Choroid plexus epithelial cell (primary cell): ENCODE data around the gene GALNT14.
"Not testable (repeated sequence)": the region's sequence is repeated elsewhere in the genome, so short reads cannot be mapped to it uniquely, and the experiment has no call there.

ENCODE experiments used
- DNase-seq: peaks from one replicate; pipeline ENCODE4 v3.0.0-alpha.2; 2010; ENCODE audit warnings: low read depth
- H3K4me3 ChIP-seq: 2 replicates; pipeline ENCODE4 v1.5.1; 2011; ENCODE audit warnings: low read depth, mild to moderate bottlenecking, control low read depth, low read length, moderate library complexity
- TF ChIP-seq, protein P1 (sequence below): conservative IDR thresholded peaks from 2 replicates; pipeline ENCODE4 v1.5.1; 2011; ENCODE audit warnings: low read depth, mild to moderate bottlenecking, control low read depth, inconsistent platforms, low read length, moderate library complexity

GALNT14 gene, protein sequence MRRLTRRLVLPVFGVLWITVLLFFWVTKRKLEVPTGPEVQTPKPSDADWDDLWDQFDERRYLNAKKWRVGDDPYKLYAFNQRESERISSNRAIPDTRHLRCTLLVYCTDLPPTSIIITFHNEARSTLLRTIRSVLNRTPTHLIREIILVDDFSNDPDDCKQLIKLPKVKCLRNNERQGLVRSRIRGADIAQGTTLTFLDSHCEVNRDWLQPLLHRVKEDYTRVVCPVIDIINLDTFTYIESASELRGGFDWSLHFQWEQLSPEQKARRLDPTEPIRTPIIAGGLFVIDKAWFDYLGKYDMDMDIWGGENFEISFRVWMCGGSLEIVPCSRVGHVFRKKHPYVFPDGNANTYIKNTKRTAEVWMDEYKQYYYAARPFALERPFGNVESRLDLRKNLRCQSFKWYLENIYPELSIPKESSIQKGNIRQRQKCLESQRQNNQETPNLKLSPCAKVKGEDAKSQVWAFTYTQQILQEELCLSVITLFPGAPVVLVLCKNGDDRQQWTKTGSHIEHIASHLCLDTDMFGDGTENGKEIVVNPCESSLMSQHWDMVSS

DNA sequence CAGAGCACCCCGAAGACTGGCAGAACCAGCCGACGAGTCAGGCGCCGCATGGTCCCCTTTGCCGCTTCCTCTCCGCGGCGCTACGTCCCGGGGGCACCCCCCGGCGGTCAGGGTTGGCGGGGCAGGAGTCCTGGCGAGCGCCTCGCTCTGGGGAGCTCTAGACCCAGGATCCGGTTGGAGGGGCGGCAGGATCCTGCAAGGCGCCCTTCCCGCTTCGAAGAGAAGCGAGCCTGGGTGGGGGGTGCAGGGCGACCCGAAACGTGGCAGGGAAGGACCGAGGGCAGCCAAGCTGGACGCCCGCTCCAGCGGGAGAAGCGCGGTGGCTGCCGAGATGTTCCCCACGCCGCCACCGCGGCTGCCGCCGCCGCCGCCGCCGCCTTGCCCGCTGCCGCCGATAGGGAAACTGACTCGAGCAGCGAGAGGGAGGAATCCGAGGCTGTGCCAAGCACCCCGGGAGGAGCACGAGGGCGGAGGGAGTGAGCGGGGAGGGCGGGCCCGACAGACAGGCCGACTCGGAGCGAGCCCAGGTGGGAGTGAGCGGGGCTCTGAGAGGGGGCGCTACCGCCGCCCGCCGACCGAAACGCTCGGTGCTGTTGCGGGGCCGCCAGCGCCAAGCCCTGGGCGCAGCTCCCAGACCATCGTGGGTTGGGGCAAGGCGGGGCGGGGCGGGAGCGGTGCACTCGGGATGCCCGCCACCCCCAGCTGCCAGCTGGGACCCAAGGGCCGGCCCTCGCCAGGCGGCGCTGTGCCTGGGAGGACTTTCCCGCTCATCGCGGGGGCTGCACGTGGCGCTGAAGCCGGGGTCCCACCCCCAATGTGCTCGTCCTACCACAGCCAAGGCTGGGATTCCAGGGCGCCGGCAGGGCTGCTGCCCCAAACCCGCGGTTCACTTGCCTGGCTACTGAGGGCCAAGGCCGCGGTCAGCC lies at the start of gene GALNT14:
TSS of gene GALNT14 (minus strand) at position 404 of the 926 bp plus-strand sequence. CDS start at position 50, 354 bp downstream.
- TF ChIP-seq, protein P1, sequence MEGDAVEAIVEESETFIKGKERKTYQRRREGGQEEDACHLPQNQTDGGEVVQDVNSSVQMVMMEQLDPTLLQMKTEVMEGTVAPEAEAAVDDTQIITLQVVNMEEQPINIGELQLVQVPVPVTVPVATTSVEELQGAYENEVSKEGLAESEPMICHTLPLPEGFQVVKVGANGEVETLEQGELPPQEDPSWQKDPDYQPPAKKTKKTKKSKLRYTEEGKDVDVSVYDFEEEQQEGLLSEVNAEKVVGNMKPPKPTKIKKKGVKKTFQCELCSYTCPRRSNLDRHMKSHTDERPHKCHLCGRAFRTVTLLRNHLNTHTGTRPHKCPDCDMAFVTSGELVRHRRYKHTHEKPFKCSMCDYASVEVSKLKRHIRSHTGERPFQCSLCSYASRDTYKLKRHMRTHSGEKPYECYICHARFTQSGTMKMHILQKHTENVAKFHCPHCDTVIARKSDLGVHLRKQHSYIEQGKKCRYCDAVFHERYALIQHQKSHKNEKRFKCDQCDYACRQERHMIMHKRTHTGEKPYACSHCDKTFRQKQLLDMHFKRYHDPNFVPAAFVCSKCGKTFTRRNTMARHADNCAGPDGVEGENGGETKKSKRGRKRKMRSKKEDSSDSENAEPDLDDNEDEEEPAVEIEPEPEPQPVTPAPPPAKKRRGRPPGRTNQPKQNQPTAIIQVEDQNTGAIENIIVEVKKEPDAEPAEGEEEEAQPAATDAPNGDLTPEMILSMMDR: peak; percentile 36
- H3K4me3 ChIP-seq: peak within 1 kb of the TSS; percentile 46
- peak; percentile 26 for DNase-seq

DNA sequence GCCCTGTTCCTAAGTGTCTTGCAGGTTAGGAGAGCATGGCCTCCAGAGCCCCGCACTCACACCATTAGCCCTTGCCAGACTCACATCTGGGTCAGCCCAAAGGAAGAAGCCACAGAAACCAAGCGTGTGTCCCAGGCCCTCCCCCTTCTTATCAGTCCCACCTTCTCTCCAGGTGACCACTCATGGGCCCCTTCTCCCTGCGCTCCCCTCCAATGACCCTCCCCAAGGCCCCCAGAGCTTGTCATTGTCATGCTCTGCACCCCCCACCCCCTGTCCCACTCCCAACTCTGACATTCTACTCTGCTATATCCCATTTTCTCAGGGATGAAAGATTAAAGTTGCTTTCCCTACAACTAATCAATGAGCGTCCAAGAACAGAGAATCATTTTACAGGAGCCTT lies 48.9 kb upstream of the GALNT14 start:
- no peak for DNase-seq
- TF ChIP-seq, protein P1: no peak
- no peak overlapping the region for H3K4me3 ChIP-seq

DNA sequence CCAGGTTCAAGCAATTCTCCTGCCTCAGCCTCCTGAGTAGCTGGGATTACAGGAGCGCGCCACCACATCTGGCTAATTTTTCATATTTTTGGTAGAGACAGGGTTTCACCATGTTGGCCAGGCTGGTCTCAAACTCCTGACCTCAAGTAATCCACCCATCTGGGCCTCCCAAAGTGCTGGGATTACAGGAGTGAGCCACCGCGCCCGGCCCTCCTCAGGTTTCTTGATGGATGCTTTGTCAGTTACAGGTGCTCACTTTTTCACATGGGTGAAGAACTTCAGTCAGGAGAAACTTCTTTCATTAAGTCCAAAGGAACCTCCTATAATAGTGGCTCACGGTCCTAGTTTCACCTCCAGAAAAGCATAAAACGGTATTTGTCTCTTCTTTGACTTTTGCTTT lies 45.7 kb upstream of the GALNT14 start:
- H3K4me3 ChIP-seq, DNase-seq: not testable (repeated sequence)

DNA sequence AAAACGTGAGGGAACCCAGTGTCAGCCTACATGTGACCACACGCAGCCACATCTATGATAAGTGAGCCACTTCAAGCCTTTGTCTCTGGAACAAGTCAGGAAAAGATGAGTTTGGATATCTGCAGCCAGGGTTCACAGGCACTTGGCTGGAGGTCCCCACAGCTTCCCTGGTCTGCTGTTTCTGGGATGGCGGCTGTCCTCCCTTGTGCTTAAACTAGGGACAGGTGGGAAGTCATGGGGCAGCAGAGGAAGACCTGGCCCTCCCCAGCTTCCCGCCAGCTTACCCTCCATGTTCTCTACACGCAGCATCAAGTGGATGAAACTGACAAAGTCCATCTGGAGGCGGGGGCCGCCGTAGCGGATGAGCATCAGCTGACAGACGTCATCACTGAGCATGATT lies 38.5 kb upstream of the GALNT14 start:
- TF ChIP-seq, protein P1: no peak
- no peak overlapping the region for H3K4me3 ChIP-seq
- DNase-seq: no peak

DNA sequence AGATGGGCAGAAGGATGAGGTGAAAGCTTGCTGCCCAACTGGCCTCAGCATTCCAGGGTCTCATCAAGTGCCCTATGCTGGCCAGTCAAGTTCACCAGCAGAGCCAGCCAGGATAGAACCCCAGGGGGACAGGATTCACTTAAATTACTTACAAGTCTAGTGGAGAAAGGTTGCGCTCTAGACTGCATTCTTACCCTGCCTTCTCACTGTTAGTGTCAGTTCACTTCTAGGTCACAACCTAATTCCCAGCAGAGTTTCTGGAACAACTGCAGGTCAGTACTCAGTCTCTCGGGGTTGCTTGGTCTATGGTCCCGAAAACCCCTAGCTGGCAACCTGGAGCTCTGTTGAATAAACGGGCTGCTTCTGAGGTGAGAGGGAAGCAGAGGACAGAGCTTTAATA lies 32.9 kb upstream of the GALNT14 start:
- TF ChIP-seq, protein P1: no peak

DNA sequence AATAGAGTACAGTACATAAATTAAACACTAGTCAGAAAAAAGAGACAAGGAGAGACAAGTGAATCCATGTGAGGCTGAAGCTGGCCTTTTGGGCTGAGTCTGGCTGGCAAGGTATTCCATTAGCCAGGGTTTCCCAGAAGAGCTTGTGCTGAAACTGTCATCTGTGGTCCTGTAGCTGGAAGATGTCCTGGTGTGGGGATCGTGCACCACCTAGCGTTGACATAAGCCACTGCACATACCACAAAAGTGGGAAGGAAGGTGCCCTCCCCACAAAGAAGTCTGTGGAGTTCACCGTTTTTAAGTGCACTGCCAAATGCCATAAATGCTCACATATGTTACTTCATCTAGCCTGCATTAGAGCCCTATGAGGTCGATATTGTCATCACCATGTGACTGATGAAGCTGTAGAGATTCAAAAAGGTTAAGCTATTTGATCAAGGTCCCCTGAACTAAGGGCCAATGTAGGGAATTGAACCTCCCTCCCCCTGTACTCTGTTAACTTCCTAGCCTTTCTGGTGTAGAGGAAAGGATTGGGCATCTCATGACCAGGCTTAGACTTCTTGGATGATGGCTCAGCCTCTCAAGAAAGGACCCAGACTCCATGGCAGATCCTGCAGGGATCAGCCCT lies 31.9 kb upstream of the GALNT14 start:
- DNase-seq: peak; percentile 84
- TF ChIP-seq, protein P1: peak; percentile 98
- H3K4me3 ChIP-seq: no peak overlapping the region

More for the DNA sequence above, 32.9 kb upstream of the GALNT14 start:
- no peak for DNase-seq
- H3K4me3 ChIP-seq: no peak overlapping the region
